Astrocyte of the cerebellum (primary cell): Measurements from ENCODE around the gene CPED1.
A peak's percentile ranks its signal among the peaks of the same experiment; 100 is the strongest.
"Not testable (repeated sequence)": the region's sequence is repeated elsewhere in the genome, so short reads cannot be mapped to it uniquely, and the experiment has no call there.

Source experiments
- DNase-seq: peaks from one replicate; pipeline ENCODE4 v3.0.0-alpha.2; 2011; ENCODE audit warnings: low read depth
- H3K4me3 ChIP-seq: 2 replicates; pipeline ENCODE4 v1.5.1; 2011; ENCODE audit warnings: mild to moderate bottlenecking, low read depth, low read length, moderate library complexity
- in situ Hi-C: cut with HindIII; loops from 2 replicates; pipeline ENCODE4 v1.10.0; 2017; ENCODE audit warnings: low sequenced_read_pairs
- TF ChIP-seq, protein P1 (sequence below): IDR thresholded peaks from 2 replicates; pipeline ENCODE4 v1.5.1; 2012; ENCODE audit warnings: low read length, low read depth, moderate library complexity, mild to moderate bottlenecking; ENCODE audit errors: missing control alignments

CPED1 gene

DNA sequence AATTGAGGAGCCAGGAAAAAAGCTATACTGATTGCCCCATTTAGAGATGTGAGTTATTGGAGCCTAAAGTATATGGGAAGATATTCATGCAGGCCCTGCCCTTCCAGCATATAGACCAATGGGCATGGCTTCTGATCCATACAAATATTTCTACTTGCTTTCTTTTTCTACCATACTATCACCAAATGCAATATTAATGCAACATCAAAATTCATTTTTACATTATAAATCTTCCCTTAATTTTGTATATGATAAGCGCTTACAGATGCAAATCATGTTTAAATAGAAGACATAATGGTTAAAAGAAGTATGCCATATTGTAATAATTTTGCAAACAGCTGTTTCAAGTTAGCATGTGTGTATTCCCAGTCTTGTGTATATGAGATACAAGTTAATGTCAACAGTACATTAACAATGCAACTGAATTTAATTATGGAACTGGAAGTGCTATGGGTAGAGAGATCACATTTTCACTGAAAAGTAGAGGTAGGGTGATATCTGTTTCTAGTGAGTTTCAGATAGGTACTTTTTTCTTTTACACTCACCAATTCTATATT, 315.7 kb downstream of the CPED1 start:
- in situ Hi-C loops = no loop called here
- no peak for DNase-seq
- H3K4me3 ChIP-seq = no peak overlapping the region
- TF ChIP-seq, protein P1, sequence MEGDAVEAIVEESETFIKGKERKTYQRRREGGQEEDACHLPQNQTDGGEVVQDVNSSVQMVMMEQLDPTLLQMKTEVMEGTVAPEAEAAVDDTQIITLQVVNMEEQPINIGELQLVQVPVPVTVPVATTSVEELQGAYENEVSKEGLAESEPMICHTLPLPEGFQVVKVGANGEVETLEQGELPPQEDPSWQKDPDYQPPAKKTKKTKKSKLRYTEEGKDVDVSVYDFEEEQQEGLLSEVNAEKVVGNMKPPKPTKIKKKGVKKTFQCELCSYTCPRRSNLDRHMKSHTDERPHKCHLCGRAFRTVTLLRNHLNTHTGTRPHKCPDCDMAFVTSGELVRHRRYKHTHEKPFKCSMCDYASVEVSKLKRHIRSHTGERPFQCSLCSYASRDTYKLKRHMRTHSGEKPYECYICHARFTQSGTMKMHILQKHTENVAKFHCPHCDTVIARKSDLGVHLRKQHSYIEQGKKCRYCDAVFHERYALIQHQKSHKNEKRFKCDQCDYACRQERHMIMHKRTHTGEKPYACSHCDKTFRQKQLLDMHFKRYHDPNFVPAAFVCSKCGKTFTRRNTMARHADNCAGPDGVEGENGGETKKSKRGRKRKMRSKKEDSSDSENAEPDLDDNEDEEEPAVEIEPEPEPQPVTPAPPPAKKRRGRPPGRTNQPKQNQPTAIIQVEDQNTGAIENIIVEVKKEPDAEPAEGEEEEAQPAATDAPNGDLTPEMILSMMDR = no peak

DNA sequence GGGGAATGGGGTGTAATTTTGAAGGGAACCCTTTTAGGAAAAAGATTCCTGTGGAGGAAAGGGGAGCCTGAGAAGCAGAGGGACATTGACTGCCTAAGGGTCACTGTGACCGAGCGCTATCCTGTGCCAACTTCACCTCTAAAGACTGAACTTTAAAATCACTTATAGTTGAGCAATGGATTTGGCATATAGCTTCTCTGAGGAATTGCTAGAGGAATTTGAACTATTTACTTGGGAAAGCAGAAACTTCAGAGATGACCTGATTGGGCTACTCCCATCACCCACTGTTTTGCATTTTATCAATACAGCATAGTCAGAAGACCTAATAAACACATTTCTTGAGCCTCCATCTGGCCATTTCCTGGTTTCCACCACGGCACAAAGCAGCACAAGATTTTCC, 316.6 kb downstream of the CPED1 start:
- in situ Hi-C loops = no loop called here
- no peak for DNase-seq
- no peak overlapping the region for H3K4me3 ChIP-seq
- TF ChIP-seq, protein P1 = no peak

DNA sequence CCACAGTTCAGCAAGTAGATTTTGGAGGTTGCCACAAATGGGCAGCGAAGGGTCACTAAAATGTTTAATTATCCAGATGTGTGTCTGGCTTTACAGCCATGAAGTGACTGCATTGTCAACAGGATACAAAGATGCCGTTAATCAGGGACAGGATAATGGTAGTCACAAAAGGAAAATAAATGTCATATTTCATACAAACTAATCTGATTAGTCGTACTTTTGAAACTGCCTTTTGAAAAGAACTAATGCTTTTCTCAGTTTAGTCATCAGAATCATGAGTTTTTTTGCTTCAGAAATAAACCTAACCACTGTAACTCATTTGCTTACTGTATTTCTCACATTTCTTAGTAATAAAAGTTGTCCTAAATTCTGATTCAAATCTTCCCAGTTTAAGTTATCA, 318.1 kb downstream of the CPED1 start:
- in situ Hi-C loops = no loop called here
- H3K4me3 ChIP-seq = no peak overlapping the region
- DNase-seq = no peak
- TF ChIP-seq, protein P1 = no peak

DNA sequence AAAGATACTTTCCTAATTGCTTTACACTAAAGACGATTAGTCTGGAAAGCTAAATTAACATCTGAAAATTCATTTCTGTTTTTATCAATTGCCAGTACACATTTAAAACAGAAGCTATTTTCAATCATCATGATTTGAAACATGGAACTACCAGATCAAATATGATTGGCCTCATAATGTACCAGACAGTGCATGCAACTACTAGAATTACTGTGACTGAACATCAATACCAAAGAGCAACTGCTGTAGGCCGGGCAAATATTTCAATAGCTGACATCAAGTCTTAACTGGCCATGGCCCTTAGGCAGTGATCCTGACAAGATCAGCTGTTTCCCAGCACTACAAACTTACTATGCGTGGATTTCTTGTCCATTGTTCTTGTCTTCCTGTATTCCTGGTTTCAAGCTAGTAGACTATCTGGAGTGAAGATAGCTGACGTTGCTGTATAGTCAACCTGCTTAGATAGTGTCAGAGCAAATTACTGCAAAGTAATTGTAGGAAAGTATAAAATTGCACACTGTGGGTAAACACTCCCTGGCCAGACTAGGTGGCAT, 318.6 kb downstream of the CPED1 start:
- TF ChIP-seq, protein P1 = no peak
- in situ Hi-C loops = no loop called here
- no peak overlapping the region for H3K4me3 ChIP-seq
- DNase-seq = no peak

DNA sequence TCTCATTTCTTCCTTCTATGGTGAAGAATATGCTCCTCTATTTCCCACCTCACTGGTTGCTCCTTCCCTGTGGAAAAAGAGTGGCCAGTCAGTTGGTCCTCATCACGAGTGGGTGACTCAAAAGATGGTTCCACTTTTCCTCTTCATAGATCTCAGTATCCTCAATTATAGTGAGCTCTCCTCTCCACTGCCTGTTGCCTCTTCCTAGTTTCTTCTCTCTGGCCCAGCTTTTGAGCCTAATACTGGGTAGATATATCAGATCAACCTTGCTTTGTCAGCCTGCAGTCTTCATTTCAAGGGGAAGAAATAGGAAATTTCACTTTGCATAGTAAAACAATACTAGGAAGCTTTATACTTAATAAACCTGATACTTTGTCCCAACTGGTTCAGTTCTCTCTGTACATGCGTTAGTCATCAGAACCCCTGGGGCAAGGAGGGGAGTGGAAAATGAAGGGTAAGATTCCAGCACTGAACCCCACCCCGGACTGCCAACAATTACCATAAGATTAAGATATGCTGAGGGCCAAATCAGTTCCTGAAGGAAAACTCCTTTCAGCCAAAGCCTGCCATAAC, 324.8 kb downstream of the CPED1 start:
- TF ChIP-seq, protein P1 = no peak
- no peak overlapping the region for H3K4me3 ChIP-seq
- DNase-seq = no peak
- in situ Hi-C loops = no loop called here

DNA sequence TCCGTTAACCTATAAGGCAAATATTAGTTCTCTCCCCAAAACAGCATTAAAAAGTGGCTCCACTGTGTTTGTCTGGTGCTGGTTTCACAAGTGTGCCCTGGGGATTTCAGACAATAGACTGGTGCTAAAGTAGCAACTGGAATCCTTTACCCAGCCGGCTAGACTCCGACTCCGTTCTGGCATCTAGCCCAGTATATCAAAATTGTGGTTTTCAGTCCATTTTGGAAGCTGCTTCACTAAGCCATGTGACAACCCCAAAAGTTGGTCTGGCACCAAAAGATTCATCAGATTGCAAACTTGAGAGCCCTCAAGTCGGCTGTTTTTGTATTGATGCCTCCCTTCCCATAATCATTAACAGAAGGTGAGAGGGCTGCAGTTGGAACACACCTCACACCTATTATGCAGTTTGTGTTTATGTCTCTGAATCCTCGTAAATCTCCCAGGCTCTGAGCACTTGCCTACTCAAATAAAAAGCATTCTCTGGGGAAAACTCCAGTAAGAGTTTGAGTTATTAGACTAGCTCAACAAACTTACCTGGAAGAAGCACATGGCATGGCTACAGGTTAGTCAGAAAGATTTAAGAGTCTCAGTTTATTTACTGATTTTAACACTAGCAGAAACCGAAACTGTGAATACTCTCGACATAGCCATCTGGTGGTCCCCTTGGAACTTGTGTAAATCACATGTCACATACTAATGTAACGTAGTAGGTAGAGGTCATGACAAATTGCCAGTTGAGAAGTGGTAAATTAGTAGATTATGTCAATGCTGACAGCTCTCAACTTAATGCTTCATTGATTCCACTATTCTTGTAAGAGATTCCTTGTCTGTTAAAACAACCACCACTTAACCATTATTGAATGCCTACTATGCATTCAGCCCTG, 325.5 kb downstream of the CPED1 start:
- no peak overlapping the region for H3K4me3 ChIP-seq
- in situ Hi-C loops = no loop called here
- TF ChIP-seq, protein P1 = no peak
- DNase-seq = peak; percentile 49

DNA sequence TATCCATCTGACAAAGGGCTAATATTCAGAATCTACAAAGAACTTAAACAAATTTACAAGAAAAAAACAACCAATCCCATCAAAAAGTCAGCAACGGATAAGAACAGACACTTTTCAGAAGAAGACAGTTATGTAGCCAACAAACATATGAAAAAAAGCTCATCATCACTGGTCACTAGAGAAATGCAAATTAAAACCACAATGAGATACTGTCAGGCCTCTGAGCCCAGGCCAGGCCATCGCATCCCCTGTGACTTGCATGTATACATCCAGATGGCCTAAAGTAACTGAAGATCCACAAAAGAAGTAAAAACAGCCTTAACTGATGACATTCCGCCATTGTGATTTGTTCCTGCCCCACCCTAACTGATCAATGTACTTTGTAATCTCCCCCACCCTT, 326.7 kb downstream of the CPED1 start:
- H3K4me3 ChIP-seq, DNase-seq, in situ Hi-C loops: not testable (repeated sequence)
